ENCODE measurements around the gene BAHCC1. TPM values are rescaled to one million over a fixed set of nuclear protein-coding genes. Genes with fewer than 3 reads are reported as not detected.

BAHCC1 gene
- total and polyA plus RNA-seq, 10 of the 15 experiments (the other 5 are each of a cell fraction or from before 2014, with no cell fraction given), result 0.03 to 0.14 (median 0.11) TPM; not detected in 6

DNA sequence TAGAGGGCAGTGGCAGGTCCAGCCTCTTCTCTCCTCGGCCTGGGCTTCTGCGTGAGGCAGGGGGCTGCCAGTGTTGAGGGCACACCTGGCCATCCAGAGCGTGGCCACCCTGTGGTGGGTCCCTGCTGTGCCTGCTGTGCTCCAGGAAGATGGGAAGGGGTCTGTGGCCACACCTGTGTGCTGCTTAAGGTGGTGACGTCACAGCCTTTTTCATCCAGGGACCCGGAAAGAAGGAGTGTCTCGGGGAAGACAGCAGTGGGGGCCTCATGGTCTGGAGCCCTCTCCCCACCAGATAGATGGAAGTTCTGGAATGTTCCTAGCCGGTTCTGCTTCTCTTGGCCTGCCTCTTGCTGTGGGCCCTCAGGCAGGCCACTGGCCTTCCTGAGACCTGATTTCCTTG lies 80.8 kb downstream of the BAHCC1 start:
- ATAC-seq, result no peak
- SMC1A ChIA-PET (ENCODE audit: uncharacterized antibody, unreplicated experiment), result no interaction called here
- Histone ChIP-seq H3K9me3 (replicated peaks; ENCODE audit: control insufficient read depth, insufficient read depth, low read length) (no peaks in the 10 kb centered on the region; the same call in 2 of the 3 replicates), H3K36me3 (ENCODE audit: control insufficient read depth in 2 of 2, insufficient read depth in 2 of 2, low read length in 1 of 2) (no peaks in the 10 kb centered on the region), H3K4me1 (ENCODE audit: control insufficient read depth, insufficient read depth, low read length) (no peaks in the 10 kb centered on the region), H3K4me3 (no peak overlapping the region), H3K4me2 (ENCODE audit: control insufficient read depth, insufficient read depth) (no peak overlapping the region), H4K20me1 (ENCODE audit: control insufficient read depth, insufficient read depth) (no peaks in the 10 kb centered on the region), H3K27ac (ENCODE audit: control insufficient read depth, insufficient read depth) (no peak overlapping the region), H2AFZ (ENCODE audit: control insufficient read depth, low read depth, low read length) (no peak overlapping the region), H3K79me2 (ENCODE audit: control insufficient read depth, insufficient read depth, low read length) (no peaks in the 10 kb centered on the region), H3K27me3 (replicated peaks in 1 of 2; ENCODE audit: control insufficient read depth in 2 of 2, insufficient read depth in 2 of 2, low read length in 1 of 2) (peaks cover 1 to 2% of the 10 kb centered on the region in 2 experiments; a peak in 1 of 4 replicates), H3K9ac (ENCODE audit: control insufficient read depth, insufficient read depth, low read length) (no peak overlapping the region)
- in situ Hi-C loops (cut with MboI) (loop anchor here (5.0 to 25.0 kb wide), 2 partner anchors 219 to 339 kb away; no protein-coding TSS in a partner anchor), intact Hi-C loops (cut with micrococcal nuclease; ENCODE audit: unreplicated experiment) (no loop called here)
- CTCF ChIA-PET, result no interaction called here
- BruUV-seq (replicated peaks), result no TSS peak
- WGBS (ENCODE audit: insufficient coverage, insufficient replicate concordance, low lambda C conversion rate, missing lambda C conversion rate), result 51% methylated on average over 7 of the region's 7 CpGs
- DNase-seq (ENCODE audit: low read depth, low spot score), result no peak
- TF ChIP-seq ETV6 (conservative IDR thresholded peaks at IDR 0.05 in 1 of 2, IDR thresholded peaks at IDR 0.05 in 1 of 2; ENCODE audit: borderline replicate concordance in 1 of 2, low read depth in 1 of 2) (no peak), HDAC2 (IDR thresholded peaks at IDR 0.05) (no peak), TBL1XR1 (IDR thresholded peaks at IDR 0.05; ENCODE audit: low read depth, low read length) (no peak), CEBPB (IDR thresholded peaks at IDR 0.05; ENCODE audit: borderline replicate concordance in 1 of 2, low read depth in 2 of 2, low read length in 2 of 2) (no peak), STAT3 (IDR thresholded peaks at IDR 0.05; ENCODE audit: low read depth, low read length) (no peak), PML (IDR thresholded peaks at IDR 0.05; ENCODE audit: low read length) (no peak), SIN3A (IDR thresholded peaks at IDR 0.05; ENCODE audit: low read depth, low read length) (no peak), IKZF1 (conservative IDR thresholded peaks at IDR 0.05) (no peak), LARP7 (IDR thresholded peaks at IDR 0.05) (no peak), BACH1 (IDR thresholded peaks at IDR 0.05; ENCODE audit: borderline replicate concordance) (no peak), CREB1 (IDR thresholded peaks at IDR 0.05; ENCODE audit: low read depth) (no peak), BRCA1 (IDR thresholded peaks at IDR 0.05; ENCODE audit: low read depth, low read length) (no peak), ZNF24 (IDR thresholded peaks at IDR 0.05) (no peak), SP1 (IDR thresholded peaks at IDR 0.05; ENCODE audit: low read depth, low read length) (no peak)
- TF ChIP-seq, protein P1, sequence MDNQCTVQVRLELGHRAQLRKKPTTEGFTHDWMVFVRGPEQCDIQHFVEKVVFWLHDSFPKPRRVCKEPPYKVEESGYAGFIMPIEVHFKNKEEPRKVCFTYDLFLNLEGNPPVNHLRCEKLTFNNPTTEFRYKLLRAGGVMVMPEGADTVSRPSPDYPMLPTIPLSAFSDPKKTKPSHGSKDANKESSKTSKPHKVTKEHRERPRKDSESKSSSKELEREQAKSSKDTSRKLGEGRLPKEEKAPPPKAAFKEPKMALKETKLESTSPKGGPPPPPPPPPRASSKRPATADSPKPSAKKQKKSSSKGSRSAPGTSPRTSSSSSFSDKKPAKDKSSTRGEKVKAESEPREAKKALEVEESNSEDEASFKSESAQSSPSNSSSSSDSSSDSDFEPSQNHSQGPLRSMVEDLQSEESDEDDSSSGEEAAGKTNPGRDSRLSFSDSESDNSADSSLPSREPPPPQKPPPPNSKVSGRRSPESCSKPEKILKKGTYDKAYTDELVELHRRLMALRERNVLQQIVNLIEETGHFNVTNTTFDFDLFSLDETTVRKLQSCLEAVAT (IDR thresholded peaks at IDR 0.05), result no peak
- TF ChIP-seq, protein P2, sequence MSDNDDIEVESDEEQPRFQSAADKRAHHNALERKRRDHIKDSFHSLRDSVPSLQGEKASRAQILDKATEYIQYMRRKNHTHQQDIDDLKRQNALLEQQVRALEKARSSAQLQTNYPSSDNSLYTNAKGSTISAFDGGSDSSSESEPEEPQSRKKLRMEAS (IDR thresholded peaks at IDR 0.05; ENCODE audit: low read depth, low read length), result no peak
- TF ChIP-seq, protein P3, sequence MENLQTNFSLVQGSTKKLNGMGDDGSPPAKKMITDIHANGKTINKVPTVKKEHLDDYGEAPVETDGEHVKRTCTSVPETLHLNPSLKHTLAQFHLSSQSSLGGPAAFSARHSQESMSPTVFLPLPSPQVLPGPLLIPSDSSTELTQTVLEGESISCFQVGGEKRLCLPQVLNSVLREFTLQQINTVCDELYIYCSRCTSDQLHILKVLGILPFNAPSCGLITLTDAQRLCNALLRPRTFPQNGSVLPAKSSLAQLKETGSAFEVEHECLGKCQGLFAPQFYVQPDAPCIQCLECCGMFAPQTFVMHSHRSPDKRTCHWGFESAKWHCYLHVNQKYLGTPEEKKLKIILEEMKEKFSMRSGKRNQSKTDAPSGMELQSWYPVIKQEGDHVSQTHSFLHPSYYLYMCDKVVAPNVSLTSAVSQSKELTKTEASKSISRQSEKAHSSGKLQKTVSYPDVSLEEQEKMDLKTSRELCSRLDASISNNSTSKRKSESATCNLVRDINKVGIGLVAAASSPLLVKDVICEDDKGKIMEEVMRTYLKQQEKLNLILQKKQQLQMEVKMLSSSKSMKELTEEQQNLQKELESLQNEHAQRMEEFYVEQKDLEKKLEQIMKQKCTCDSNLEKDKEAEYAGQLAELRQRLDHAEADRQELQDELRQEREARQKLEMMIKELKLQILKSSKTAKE (IDR thresholded peaks at IDR 0.05; ENCODE audit: low read depth, poor library complexity, severe bottlenecking), result no peak
- TF ChIP-seq, protein P4, sequence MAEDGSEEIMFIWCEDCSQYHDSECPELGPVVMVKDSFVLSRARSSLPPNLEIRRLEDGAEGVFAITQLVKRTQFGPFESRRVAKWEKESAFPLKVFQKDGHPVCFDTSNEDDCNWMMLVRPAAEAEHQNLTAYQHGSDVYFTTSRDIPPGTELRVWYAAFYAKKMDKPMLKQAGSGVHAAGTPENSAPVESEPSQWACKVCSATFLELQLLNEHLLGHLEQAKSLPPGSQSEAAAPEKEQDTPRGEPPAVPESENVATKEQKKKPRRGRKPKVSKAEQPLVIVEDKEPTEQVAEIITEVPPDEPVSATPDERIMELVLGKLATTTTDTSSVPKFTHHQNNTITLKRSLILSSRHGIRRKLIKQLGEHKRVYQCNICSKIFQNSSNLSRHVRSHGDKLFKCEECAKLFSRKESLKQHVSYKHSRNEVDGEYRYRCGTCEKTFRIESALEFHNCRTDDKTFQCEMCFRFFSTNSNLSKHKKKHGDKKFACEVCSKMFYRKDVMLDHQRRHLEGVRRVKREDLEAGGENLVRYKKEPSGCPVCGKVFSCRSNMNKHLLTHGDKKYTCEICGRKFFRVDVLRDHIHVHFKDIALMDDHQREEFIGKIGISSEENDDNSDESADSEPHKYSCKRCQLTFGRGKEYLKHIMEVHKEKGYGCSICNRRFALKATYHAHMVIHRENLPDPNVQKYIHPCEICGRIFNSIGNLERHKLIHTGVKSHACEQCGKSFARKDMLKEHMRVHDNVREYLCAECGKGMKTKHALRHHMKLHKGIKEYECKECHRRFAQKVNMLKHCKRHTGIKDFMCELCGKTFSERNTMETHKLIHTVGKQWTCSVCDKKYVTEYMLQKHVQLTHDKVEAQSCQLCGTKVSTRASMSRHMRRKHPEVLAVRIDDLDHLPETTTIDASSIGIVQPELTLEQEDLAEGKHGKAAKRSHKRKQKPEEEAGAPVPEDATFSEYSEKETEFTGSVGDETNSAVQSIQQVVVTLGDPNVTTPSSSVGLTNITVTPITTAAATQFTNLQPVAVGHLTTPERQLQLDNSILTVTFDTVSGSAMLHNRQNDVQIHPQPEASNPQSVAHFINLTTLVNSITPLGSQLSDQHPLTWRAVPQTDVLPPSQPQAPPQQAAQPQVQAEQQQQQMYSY (CRISPR knock-in tag; IDR thresholded peaks at IDR 0.05), result no peak
- RAD21 ChIA-PET (ENCODE audit: unreplicated experiment), result no interaction called here
- no peak for FAIRE-seq
- POLR2A ChIA-PET, result no interaction called here
